BLaER1 treated with 17β-estradiol and CSF1 and Interleukin-3, amounts not matched to agents 10 nM and 100 nM (cell line): Measurements from ENCODE around the gene SMG6.
A peak's percentile ranks its signal among the peaks of the same experiment; 100 is the strongest.

ENCODE experiments used
- H3K27ac ChIP-seq, 11 experiments: shearing (Covaris generic); formaldehyde crosslinking; 2 replicates each; pipeline ENCODE4 v1.8.1; 2022
- H3K27me3 ChIP-seq, 11 experiments: shearing (Covaris generic); formaldehyde crosslinking; 2 replicates each; pipeline ENCODE4 v1.8.1; 2022
- H3K36me3 ChIP-seq, 11 experiments: shearing (Covaris generic); formaldehyde crosslinking; 2 replicates each; pipeline ENCODE4 v1.8.1; 2022
- H3K4me1 ChIP-seq, 10 experiments: shearing (Covaris generic); formaldehyde crosslinking; 2 replicates each; pipeline ENCODE4 v1.8.1; 2022
- H3K4me2 ChIP-seq, 11 experiments: shearing (Covaris generic); formaldehyde crosslinking; 2 replicates each; pipeline ENCODE4 v1.8.1; 2022
- H3K4me3 ChIP-seq, 10 experiments: shearing (Covaris generic); formaldehyde crosslinking; 2 replicates each; pipeline ENCODE4 v1.8.1; 2022
- H3K9ac ChIP-seq, 11 experiments: shearing (Covaris generic); formaldehyde crosslinking; 2 replicates each; pipeline ENCODE4 v1.8.1; 2022
- H3K9me3 ChIP-seq, 11 experiments: shearing (Covaris generic); formaldehyde crosslinking; replicated peaks in 1 of 11; 2 replicates each; pipeline ENCODE4 v1.8.1; 2022
- H4K20me1 ChIP-seq, 11 experiments: shearing (Covaris generic); formaldehyde crosslinking; 2 replicates each; pipeline ENCODE4 v1.8.1; 2022
- Cebpa-rat ChIP-seq, 11 experiments: shearing (Covaris generic); IDR thresholded peaks; 2 replicates each; pipeline ENCODE4 v1.8.1; 2022

Gene SMG6

DNA sequence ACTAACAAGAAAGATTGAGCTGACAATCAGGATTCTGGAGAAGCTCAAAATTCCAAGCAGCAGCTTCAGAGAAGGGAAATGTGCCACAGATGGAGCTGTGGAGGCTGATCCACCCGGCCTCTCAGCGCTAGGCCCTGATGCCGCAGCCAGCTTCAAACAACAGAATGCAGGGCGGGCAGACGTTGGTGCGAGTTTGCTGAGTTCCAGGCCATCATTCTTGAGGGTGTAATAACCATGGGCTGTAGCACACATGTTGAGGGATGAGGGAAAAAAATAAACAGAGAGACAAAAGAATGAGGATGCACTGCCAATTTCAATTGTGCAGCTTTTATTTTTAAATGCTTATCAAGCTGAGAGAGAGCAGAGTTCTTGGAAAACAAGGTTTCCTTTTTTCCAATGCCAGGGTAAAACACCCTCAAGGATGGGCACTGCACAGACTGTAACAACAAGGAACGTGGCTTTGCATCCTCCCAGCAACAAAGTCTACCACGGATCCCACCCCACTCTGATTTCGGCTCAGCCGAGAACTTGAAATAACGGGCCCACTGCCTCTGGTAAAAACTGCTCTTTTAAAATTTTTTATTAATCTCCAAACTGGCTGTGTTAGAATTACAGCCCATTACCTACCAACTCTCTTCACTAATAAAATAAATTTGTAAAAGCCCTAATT, 90.2 kb downstream of the SMG6 start:
- TF ChIP-seq Cebpa-rat (IDR thresholded peaks at IDR 0.05): no peak
- no peaks in the 10 kb centered on the region for H3K27me3 ChIP-seq
- H4K20me1 ChIP-seq: peaks cover 0 to 28% (median 0%) of the 10 kb centered on the region in 11 experiments; a peak in 7 of 22 replicates
- H3K9me3 ChIP-seq: 0 out of 22 replicates have a peak, but pooled peaks cover 0 to 5% (median 0%) of the 10 kb centered on the region in 11 experiments
- H3K36me3 ChIP-seq: peaks cover 21 to 50% (median 41%) of the 10 kb centered on the region in 11 experiments; a peak in 19 of 22 replicates
- H3K27ac ChIP-seq: peak overlapping the region in 4 of 11 experiments; percentile 68 to 83 (median 76); a peak in 4 of 22 replicates
- H3K9ac ChIP-seq: peak overlapping the region in 2 of 11 experiments; percentile 15 to 68; a peak in 2 of 22 replicates
- peak overlapping the region; percentile 73 to 91 (median 83); a peak in 19 of 22 replicates for H3K4me2 ChIP-seq
- no peak overlapping the region for H3K4me3 ChIP-seq
- H3K4me1 ChIP-seq: peaks cover 43 to 66% (median 60%) of the 10 kb centered on the region in 10 experiments

DNA sequence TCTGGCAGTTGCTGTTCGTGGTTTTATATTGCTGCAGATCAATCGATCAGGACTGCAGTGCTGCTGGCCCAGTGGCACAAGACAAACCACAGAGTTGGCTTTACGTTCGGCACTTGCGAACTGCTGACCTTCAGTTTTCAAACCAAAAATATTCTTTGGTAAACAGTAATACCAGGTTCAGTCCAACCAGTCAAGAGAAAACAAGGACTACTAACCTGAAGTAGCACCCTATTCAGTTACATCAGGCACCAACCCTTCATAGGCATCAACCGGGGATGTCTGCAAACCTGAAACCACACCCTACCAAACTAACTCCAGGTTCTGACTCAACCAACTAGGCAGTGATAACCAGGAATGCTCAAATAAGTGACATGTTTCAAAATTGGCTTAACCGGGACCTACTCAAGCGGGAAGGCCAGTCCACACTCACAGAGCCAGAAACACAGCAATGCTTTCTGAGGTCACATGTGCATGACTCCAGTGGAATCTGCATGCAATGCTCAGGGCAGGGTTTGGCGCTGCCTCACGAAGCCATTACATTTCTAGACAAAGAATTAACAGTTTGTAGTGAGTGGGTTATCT, 91.1 kb downstream of the SMG6 start:
- Histone ChIP-seq H3K36me3 (peaks cover 21 to 53% (median 45%) of the 10 kb centered on the region in 11 experiments; a peak in 19 of 22 replicates), H3K27me3 (no peaks in the 10 kb centered on the region), H3K4me1 (peaks cover 47 to 66% (median 60%) of the 10 kb centered on the region in 10 experiments), H3K9me3 (no peaks in the 10 kb centered on the region), H4K20me1 (peaks cover 0 to 35% (median 0%) of the 10 kb centered on the region in 11 experiments; a peak in 8 of 22 replicates), H3K9ac (no peak overlapping the region), H3K4me3 (no peak overlapping the region), H3K4me2 (peak overlapping the region in 2 of 11 experiments; percentile 2; a peak in 1 of 22 replicates), H3K27ac (no peak overlapping the region)
- TF ChIP-seq Cebpa-rat (IDR thresholded peaks at IDR 0.05): no peak

DNA sequence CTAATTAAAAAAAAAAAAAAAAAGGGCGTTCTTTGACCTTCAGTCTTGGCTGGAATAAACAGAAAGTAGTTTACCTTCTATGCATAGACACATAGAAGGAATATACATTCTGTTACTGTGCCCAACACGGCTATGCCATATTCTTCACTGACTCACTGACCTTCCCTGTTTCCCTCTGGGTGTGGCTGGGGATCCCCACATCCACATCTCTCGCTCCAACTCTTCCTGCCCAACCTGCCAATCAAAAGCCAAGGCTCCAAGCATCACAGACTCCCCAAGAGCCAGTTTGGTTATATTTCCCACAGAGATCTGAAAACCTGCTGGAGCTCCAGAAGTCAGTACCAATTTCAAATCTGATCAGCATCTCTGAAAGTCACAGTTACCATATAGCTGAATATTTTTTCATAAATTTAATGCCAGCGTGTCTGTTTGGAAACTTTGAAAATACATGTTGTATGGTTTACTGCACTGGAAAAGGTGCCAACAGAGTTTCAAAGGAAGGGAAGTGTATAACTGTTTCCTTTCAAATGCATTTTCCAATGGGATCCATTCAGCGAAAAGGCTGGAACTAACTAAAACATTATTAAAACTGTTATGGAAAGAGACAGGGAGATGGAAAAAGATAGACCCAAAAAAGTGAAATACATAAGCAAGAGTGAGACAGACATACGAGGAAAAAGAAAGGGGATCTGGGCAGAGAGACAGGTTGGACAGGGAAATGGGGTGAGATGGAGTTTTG, 91.8 kb downstream of the SMG6 start:
- Histone ChIP-seq H3K9ac (no peak overlapping the region), H3K27ac (no peak overlapping the region), H3K4me3 (no peak overlapping the region), H4K20me1 (peaks cover 0 to 35% (median 0%) of the 10 kb centered on the region in 11 experiments; a peak in 8 of 22 replicates), H3K27me3 (no peaks in the 10 kb centered on the region), H3K4me1 (peaks cover 46 to 68% (median 58%) of the 10 kb centered on the region in 10 experiments), H3K4me2 (no peak overlapping the region), H3K9me3 (no peaks in the 10 kb centered on the region), H3K36me3 (peaks cover 21 to 55% (median 45%) of the 10 kb centered on the region in 11 experiments; a peak in 19 of 22 replicates)
- TF ChIP-seq Cebpa-rat (IDR thresholded peaks at IDR 0.05): no peak

DNA sequence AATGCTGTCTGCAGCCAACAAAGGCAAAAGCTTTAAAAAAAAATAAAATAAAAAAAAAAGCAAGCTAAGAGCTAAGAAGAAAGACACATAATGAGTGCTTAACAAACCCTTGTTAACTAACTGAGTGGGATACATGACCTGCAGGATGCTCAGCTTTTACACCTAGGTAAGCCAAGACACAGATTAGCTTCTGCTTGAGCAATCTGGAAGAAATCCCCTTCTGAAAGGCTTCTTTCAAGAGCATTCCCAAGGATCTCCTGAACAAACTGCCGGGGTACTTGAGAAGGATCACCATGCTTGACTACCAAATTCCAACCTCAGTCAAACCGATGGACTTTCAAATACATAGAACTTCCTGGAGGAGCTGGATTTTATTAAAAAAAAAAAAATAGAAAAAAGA, 92.9 kb downstream of the SMG6 start:
- no peak overlapping the region for H3K9ac ChIP-seq
- TF ChIP-seq Cebpa-rat (IDR thresholded peaks at IDR 0.05): no peak
- H3K4me2 ChIP-seq: no peak overlapping the region
- peaks cover 35 to 59% (median 47%) of the 10 kb centered on the region in 10 experiments for H3K4me1 ChIP-seq
- H3K27me3 ChIP-seq: no peaks in the 10 kb centered on the region
- H3K4me3 ChIP-seq: no peak overlapping the region
- no peaks in the 10 kb centered on the region for H3K9me3 ChIP-seq
- peaks cover 27 to 63% (median 46%) of the 10 kb centered on the region in 11 experiments; a peak in 19 of 22 replicates for H3K36me3 ChIP-seq
- H3K27ac ChIP-seq: no peak overlapping the region
- peaks cover 0 to 35% (median 0%) of the 10 kb centered on the region in 11 experiments; a peak in 8 of 22 replicates for H4K20me1 ChIP-seq

DNA sequence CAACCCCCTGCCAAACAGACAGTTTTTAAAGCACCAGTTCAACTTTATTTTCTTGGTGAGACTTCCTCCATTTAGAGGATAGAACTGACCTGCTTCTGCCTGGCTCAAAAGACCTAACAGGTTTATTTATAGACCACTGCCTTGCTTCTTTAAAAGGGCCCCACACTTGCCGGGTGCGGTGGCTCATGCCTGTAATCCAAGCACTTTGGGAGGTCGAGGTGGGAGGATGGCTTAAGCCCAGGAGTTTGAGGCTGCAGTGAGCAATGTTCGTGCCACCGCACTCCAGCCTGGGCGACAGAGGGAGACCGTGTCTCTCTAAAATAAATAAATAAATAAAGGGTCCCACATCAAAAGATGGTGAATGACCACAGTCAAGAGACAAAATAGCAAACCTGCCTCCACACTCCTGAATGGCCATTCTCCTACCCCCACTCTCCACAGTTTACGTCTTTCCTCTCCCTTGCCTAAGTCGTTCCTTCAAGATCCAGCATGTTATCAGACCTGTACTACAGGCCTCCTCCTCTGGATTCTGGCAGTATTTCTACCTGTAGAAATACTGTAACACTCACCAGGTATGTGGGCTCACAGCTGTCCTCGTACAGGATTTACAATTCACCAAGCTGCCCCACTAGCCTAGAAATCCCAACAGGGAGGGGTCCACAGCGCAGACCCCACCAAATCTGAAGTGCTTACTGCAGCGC, 95.6 kb downstream of the SMG6 start:
- H3K36me3 ChIP-seq: peaks cover 40 to 79% (median 57%) of the 10 kb centered on the region in 11 experiments
- peaks cover 8 to 32% (median 20%) of the 10 kb centered on the region in 10 experiments; a peak in 18 of 20 replicates for H3K4me1 ChIP-seq
- H3K4me2 ChIP-seq: peak overlapping the region in 9 of 11 experiments; percentile 21 to 59 (median 35); a peak in 17 of 22 replicates
- no peaks in the 10 kb centered on the region for H3K9me3 ChIP-seq
- no peak for TF ChIP-seq Cebpa-rat (IDR thresholded peaks at IDR 0.05)
- peaks cover 0 to 27% (median 0%) of the 10 kb centered on the region in 11 experiments; a peak in 6 of 22 replicates for H4K20me1 ChIP-seq
- no peak overlapping the region; a peak in 1 of 22 replicates for H3K27ac ChIP-seq
- no peak overlapping the region for H3K4me3 ChIP-seq
- H3K27me3 ChIP-seq: no peaks in the 10 kb centered on the region
- peak overlapping the region in 1 of 11 experiments; percentile 41; a peak in 1 of 22 replicates for H3K9ac ChIP-seq

DNA sequence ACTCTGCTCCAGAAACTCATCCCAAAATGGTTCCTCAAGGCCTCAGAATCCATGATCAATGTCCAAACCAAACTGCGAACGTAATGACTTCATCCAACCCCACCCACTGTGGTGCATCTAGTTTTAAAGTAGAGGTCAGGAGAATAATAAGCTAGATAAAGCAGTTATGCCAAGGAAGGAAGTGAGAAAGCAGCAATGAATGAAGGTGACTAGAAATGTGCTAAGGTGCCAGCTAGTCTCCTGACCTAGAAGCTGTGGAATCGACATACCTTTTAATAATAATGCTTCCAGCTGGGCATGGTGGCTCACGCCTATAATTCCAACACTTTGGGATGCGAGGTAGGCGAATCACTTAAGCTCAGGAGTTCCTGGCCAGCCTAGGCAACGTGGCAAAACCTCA, 99.2 kb downstream of the SMG6 start:
- no peak overlapping the region for H3K27ac ChIP-seq
- H3K27me3 ChIP-seq: no peaks in the 10 kb centered on the region
- TF ChIP-seq Cebpa-rat (IDR thresholded peaks at IDR 0.05): no peak
- no peak overlapping the region for H3K4me2 ChIP-seq
- H3K4me3 ChIP-seq: no peak overlapping the region
- H3K9ac ChIP-seq: no peak overlapping the region
- H3K36me3 ChIP-seq: peaks cover 25 to 66% (median 48%) of the 10 kb centered on the region in 11 experiments
- peaks cover 0 to 22% (median 0%) of the 10 kb centered on the region in 11 experiments; a peak in 6 of 22 replicates for H4K20me1 ChIP-seq
- H3K4me1 ChIP-seq: peaks cover 4 to 30% (median 12%) of the 10 kb centered on the region in 10 experiments; a peak in 17 of 20 replicates
- H3K9me3 ChIP-seq: no peaks in the 10 kb centered on the region

DNA sequence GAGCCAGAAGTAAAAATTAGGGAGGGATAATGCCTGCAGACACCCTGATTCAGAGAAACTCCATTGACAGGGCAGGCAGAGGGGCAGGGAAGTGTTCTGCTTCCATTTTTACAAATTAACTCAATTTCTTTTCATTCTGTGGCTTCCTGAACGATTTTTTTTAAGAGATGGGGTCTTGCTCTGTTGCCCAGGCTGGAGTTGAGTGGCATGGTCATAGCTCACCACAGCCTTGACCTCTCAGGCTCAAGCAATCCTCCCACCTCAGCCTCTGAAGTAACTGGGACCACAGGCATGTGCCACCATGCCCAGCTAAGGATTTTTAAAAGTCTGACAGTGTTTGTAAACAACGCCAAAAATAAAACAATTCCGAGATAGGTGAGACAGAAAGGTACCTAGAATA, 99.8 kb downstream of the SMG6 start:
- peaks cover 8 to 30% (median 13%) of the 10 kb centered on the region in 10 experiments; a peak in 18 of 20 replicates for H3K4me1 ChIP-seq
- no peak overlapping the region for H3K9ac ChIP-seq
- no peak overlapping the region for H3K27ac ChIP-seq
- H4K20me1 ChIP-seq: peaks cover 0 to 22% (median 0%) of the 10 kb centered on the region in 11 experiments; a peak in 6 of 22 replicates
- peaks cover 25 to 61% (median 42%) of the 10 kb centered on the region in 11 experiments; a peak in 21 of 22 replicates for H3K36me3 ChIP-seq
- TF ChIP-seq Cebpa-rat (IDR thresholded peaks at IDR 0.05): no peak
- H3K4me3 ChIP-seq: no peak overlapping the region
- H3K9me3 ChIP-seq: no peaks in the 10 kb centered on the region
- no peak overlapping the region for H3K4me2 ChIP-seq
- H3K27me3 ChIP-seq: no peaks in the 10 kb centered on the region

DNA sequence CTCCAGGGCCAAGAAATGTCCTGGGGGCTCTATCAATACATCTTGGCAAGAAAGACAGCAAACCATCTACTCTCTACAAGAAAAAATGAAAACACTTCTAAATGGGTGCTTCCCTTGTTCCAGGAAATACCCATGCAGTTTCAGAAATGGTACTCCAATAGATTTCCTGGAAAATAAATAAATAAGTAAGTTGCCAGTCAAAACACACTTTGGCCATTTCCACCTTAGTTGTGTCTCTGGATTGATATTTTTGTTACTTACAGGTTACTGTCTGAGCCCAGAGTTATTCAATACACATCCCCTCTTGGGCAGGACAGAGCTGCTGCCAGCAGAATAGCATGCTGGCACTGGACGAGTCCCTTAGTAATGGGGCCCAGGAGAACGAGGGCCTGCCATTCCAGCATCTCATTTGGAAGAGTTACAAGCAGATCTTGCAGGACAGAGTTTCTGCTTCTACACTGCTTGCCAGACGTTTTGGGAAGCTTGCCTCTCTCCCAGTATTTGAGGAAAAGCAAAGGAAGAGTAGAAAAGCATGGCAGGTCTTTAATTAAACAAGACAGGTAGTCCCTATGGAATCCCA, 100.5 kb downstream of the SMG6 start:
- no peak overlapping the region for H3K4me2 ChIP-seq
- no peaks in the 10 kb centered on the region for H3K9me3 ChIP-seq
- H3K27me3 ChIP-seq: no peaks in the 10 kb centered on the region
- H3K4me1 ChIP-seq: peaks cover 11 to 24% (median 16%) of the 10 kb centered on the region in 10 experiments; a peak in 19 of 20 replicates
- peaks cover 18 to 59% (median 40%) of the 10 kb centered on the region in 11 experiments; a peak in 21 of 22 replicates for H3K36me3 ChIP-seq
- peaks cover 0 to 18% (median 0%) of the 10 kb centered on the region in 11 experiments; a peak in 6 of 22 replicates for H4K20me1 ChIP-seq
- H3K27ac ChIP-seq: no peak overlapping the region
- no peak overlapping the region for H3K9ac ChIP-seq
- no peak overlapping the region for H3K4me3 ChIP-seq
- TF ChIP-seq Cebpa-rat (IDR thresholded peaks at IDR 0.05): no peak
